Mononuclear cell (primary cell): ENCODE data around the gene SUPV3L1. TPM values are rescaled to one million over a fixed set of nuclear protein-coding genes. Genes with fewer than 3 reads are reported as not detected.
"Not testable (repeated sequence)": the region's sequence is repeated elsewhere in the genome, so short reads cannot be mapped to it uniquely, and the experiment has no call there.

ENCODE experiments used
- H3K27me3 ChIP-seq: 2 replicates; pipeline ENCODE4 v1.6.0; 2011; ENCODE audit warnings: low read length, control low read depth; ENCODE audit not compliant: insufficient read depth
- H3K4me1 ChIP-seq: 2 replicates; pipeline ENCODE4 v1.5.1; 2011; ENCODE audit warnings: mild to moderate bottlenecking, low read length, control low read depth; ENCODE audit not compliant: insufficient read depth
- H3K4me3 ChIP-seq: 2 replicates; pipeline ENCODE4 v1.5.1; 2011; ENCODE audit warnings: mild to moderate bottlenecking, low read length, moderate library complexity
- H3K9me3 ChIP-seq: 2 replicates; pipeline ENCODE4 v1.5.1; 2011; ENCODE audit warnings: low read depth, mild to moderate bottlenecking, control low read depth, low read length
- total RNA-seq: library from RNA; depleted of rRNA; stranded (reverse); fragments of >200 nt; gene quantifications from one replicate; pipeline ENCODE4 v1.2.3, GENCODE V29; 2012

The SUPV3L1 gene
- total RNA-seq, 1 donor: 35.1 TPM

GRCh38 chr10:69248117-69248730 lies 68.2 kb downstream of the SUPV3L1 start:
- Histone ChIP-seq H3K27me3 (no peaks in the 10 kb centered on the region), H3K9me3 (no peaks in the 10 kb centered on the region), H3K4me1 (no peaks in the 10 kb centered on the region), H3K4me3 (no peak overlapping the region)

GRCh38 chr10:69250041-69250440 lies 70.0 kb downstream of the SUPV3L1 start:
- Histone ChIP-seq H3K4me1 (no peaks in the 10 kb centered on the region), H3K4me3 (no peak overlapping the region), H3K9me3 (no peaks in the 10 kb centered on the region), H3K27me3 (no peaks in the 10 kb centered on the region)

- H3K4me1 ChIP-seq, H3K9me3 ChIP-seq, H3K4me3 ChIP-seq, H3K27me3 ChIP-seq: not testable (repeated sequence)
These were observed 71.4 kb downstream of the SUPV3L1 start for GRCh38 chr10:69251417-69251816.

GRCh38 chr10:69253171-69253570 lies 73.1 kb downstream of the SUPV3L1 start:
- Histone ChIP-seq H3K4me3 (no peak overlapping the region), H3K9me3 (no peaks in the 10 kb centered on the region), H3K27me3 (no peaks in the 10 kb centered on the region), H3K4me1 (no peaks in the 10 kb centered on the region)

GRCh38 chr10:69254877-69255276 lies 74.8 kb downstream of the SUPV3L1 start:
- H3K27me3 ChIP-seq: no peaks in the 10 kb centered on the region
- H3K4me1 ChIP-seq: no peaks in the 10 kb centered on the region
- no peak overlapping the region for H3K4me3 ChIP-seq
- H3K9me3 ChIP-seq: no peaks in the 10 kb centered on the region

Other genes with a start within 250 kb of the SUPV3L1 start
- 136 TPM for gene DDX21, start 224.1 kb upstream of the SUPV3L1 start, total RNA-seq
- gene KIFBP, start 191.4 kb upstream of the SUPV3L1 start, total RNA-seq: 4.0 TPM
- gene SRGN, start 92.1 kb upstream of the SUPV3L1 start, total RNA-seq: 1,782 TPM
- 22.0 TPM for gene VPS26A, start 56.1 kb upstream of the SUPV3L1 start, total RNA-seq
- 1.0 TPM for gene HKDC1, start 40.1 kb downstream of the SUPV3L1 start, total RNA-seq
- 35.6 TPM for gene HK1, start 98.3 kb downstream of the SUPV3L1 start, total RNA-seq
- gene TACR2, start 236.7 kb downstream of the SUPV3L1 start, total RNA-seq: not detected